ENCODE measurements around the gene MKKS.
"Not testable (repeated sequence)": the region's sequence is repeated elsewhere in the genome, so short reads cannot be mapped to it uniquely, and the experiment has no call there.

Gene MKKS

GRCh38 chr20:10402938-10403608, 30.9 kb downstream of the MKKS start:
- no peak overlapping the region for H3K9ac ChIP-seq (ENCODE audit: low read length in 5 of 5)
- no peaks in the 10 kb centered on the region for H3K27me3 ChIP-seq (ENCODE audit: control insufficient read depth in 5 of 5, insufficient read depth in 4 of 5, low read length in 5 of 5)
- H3K4me3 ChIP-seq (ENCODE audit: low read depth in 1 of 5, low read length in 5 of 5): no peak overlapping the region

GRCh38 chr20:10398834-10399369, 35.1 kb downstream of the MKKS start:
- peaks cover 0 to 7% (median 5%) of the 10 kb centered on the region in 5 donors for H3K4me1 ChIP-seq (ENCODE audit: control insufficient read depth in 5 of 5, insufficient read depth in 5 of 5, low read length in 5 of 5)
- H3K9ac ChIP-seq (ENCODE audit: low read length in 5 of 5): no peak overlapping the region
- no peak overlapping the region for H3K27ac ChIP-seq (ENCODE audit: low read depth, low read length)
- no peak overlapping the region for H3K4me3 ChIP-seq (ENCODE audit: low read depth in 1 of 5, low read length in 5 of 5)
- H3K27me3 ChIP-seq (ENCODE audit: control insufficient read depth in 5 of 5, insufficient read depth in 4 of 5, low read length in 5 of 5): no peaks in the 10 kb centered on the region
- no peaks in the 10 kb centered on the region for H3K9me3 ChIP-seq (ENCODE audit: control insufficient read depth in 5 of 5, low read length in 5 of 5)
- no peaks in the 10 kb centered on the region for H3K36me3 ChIP-seq (ENCODE audit: control insufficient read depth in 5 of 5, insufficient read depth in 5 of 5, low read length in 5 of 5)

More at GRCh38 chr20:10402938-10403608, 30.9 kb downstream of the MKKS start:
- H3K4me1 ChIP-seq (ENCODE audit: control insufficient read depth in 5 of 5, insufficient read depth in 5 of 5, low read length in 5 of 5): peaks cover 0 to 7% (median 5%) of the 10 kb centered on the region in 5 donors
- no peak overlapping the region for H3K27ac ChIP-seq (ENCODE audit: low read depth, low read length)
- H3K9me3 ChIP-seq (ENCODE audit: control insufficient read depth in 5 of 5, low read length in 5 of 5): no peaks in the 10 kb centered on the region
- H3K36me3 ChIP-seq (ENCODE audit: control insufficient read depth in 5 of 5, insufficient read depth in 5 of 5, low read length in 5 of 5): peaks cover 10 to 24% (median 16%) of the 10 kb centered on the region in 5 donors

GRCh38 chr20:10394752-10395151, 39.3 kb downstream of the MKKS start:
- not testable (repeated sequence) for H3K4me1 ChIP-seq (ENCODE audit: control insufficient read depth in 5 of 5, insufficient read depth in 5 of 5, low read length in 5 of 5); H3K27me3 ChIP-seq (ENCODE audit: control insufficient read depth in 5 of 5, insufficient read depth in 4 of 5, low read length in 5 of 5); H3K9ac ChIP-seq (ENCODE audit: low read length in 5 of 5); H3K36me3 ChIP-seq (ENCODE audit: control insufficient read depth in 5 of 5, insufficient read depth in 5 of 5, low read length in 5 of 5); H3K27ac ChIP-seq (ENCODE audit: low read depth, low read length); H3K9me3 ChIP-seq (ENCODE audit: control insufficient read depth in 5 of 5, low read length in 5 of 5); H3K4me3 ChIP-seq (ENCODE audit: low read depth in 1 of 5, low read length in 5 of 5)

GRCh38 chr20:10390709-10391108, 43.3 kb downstream of the MKKS start:
- Histone ChIP-seq H3K9me3 (ENCODE audit: control insufficient read depth in 5 of 5, low read length in 5 of 5) (no peaks in the 10 kb centered on the region), H3K27ac (ENCODE audit: low read depth, low read length) (no peak overlapping the region), H3K27me3 (ENCODE audit: control insufficient read depth in 5 of 5, insufficient read depth in 4 of 5, low read length in 5 of 5) (no peaks in the 10 kb centered on the region), H3K4me3 (ENCODE audit: low read depth in 1 of 5, low read length in 5 of 5) (no peak overlapping the region), H3K36me3 (ENCODE audit: control insufficient read depth in 5 of 5, insufficient read depth in 5 of 5, low read length in 5 of 5) (no peaks in the 10 kb centered on the region), H3K4me1 (ENCODE audit: control insufficient read depth in 5 of 5, insufficient read depth in 5 of 5, low read length in 5 of 5) (no peaks in the 10 kb centered on the region), H3K9ac (ENCODE audit: low read length in 5 of 5) (no peak overlapping the region)

GRCh38 chr20:10388597-10388996, 45.4 kb downstream of the MKKS start:
- H3K36me3 ChIP-seq (ENCODE audit: control insufficient read depth in 5 of 5, insufficient read depth in 5 of 5, low read length in 5 of 5): no peaks in the 10 kb centered on the region
- H3K4me1 ChIP-seq (ENCODE audit: control insufficient read depth in 5 of 5, insufficient read depth in 5 of 5, low read length in 5 of 5): no peaks in the 10 kb centered on the region
- H3K4me3 ChIP-seq (ENCODE audit: low read depth in 1 of 5, low read length in 5 of 5): no peak overlapping the region
- no peak overlapping the region for H3K27ac ChIP-seq (ENCODE audit: low read depth, low read length)
- H3K27me3 ChIP-seq (ENCODE audit: control insufficient read depth in 5 of 5, insufficient read depth in 4 of 5, low read length in 5 of 5): no peaks in the 10 kb centered on the region
- no peak overlapping the region for H3K9ac ChIP-seq (ENCODE audit: low read length in 5 of 5)
- no peaks in the 10 kb centered on the region for H3K9me3 ChIP-seq (ENCODE audit: control insufficient read depth in 5 of 5, low read length in 5 of 5)

GRCh38 chr20:10387686-10388085, 46.3 kb downstream of the MKKS start:
- Histone ChIP-seq H3K36me3 (ENCODE audit: control insufficient read depth in 5 of 5, insufficient read depth in 5 of 5, low read length in 5 of 5) (no peaks in the 10 kb centered on the region), H3K4me3 (ENCODE audit: low read depth in 1 of 5, low read length in 5 of 5) (no peak overlapping the region), H3K9ac (ENCODE audit: low read length in 5 of 5) (no peak overlapping the region), H3K27me3 (ENCODE audit: control insufficient read depth in 5 of 5, insufficient read depth in 4 of 5, low read length in 5 of 5) (no peaks in the 10 kb centered on the region), H3K27ac (ENCODE audit: low read depth, low read length) (no peak overlapping the region), H3K9me3 (ENCODE audit: control insufficient read depth in 5 of 5, low read length in 5 of 5) (no peaks in the 10 kb centered on the region), H3K4me1 (ENCODE audit: control insufficient read depth in 5 of 5, insufficient read depth in 5 of 5, low read length in 5 of 5) (no peaks in the 10 kb centered on the region)

GRCh38 chr20:10385850-10386544, 48.0 kb downstream of the MKKS start:
- H3K27ac ChIP-seq (ENCODE audit: low read depth, low read length): no peak overlapping the region
- no peaks in the 10 kb centered on the region for H3K4me1 ChIP-seq (ENCODE audit: control insufficient read depth in 5 of 5, insufficient read depth in 5 of 5, low read length in 5 of 5)
- H3K27me3 ChIP-seq (ENCODE audit: control insufficient read depth in 5 of 5, insufficient read depth in 4 of 5, low read length in 5 of 5): no peaks in the 10 kb centered on the region
- no peaks in the 10 kb centered on the region for H3K36me3 ChIP-seq (ENCODE audit: control insufficient read depth in 5 of 5, insufficient read depth in 5 of 5, low read length in 5 of 5)
- no peak overlapping the region for H3K9ac ChIP-seq (ENCODE audit: low read length in 5 of 5)
- H3K4me3 ChIP-seq (ENCODE audit: low read depth in 1 of 5, low read length in 5 of 5): no peak overlapping the region
- no peaks in the 10 kb centered on the region for H3K9me3 ChIP-seq (ENCODE audit: control insufficient read depth in 5 of 5, low read length in 5 of 5)

GRCh38 chr20:10381477-10381876, 52.5 kb downstream of the MKKS start:
- Histone ChIP-seq H3K27me3 (ENCODE audit: control insufficient read depth in 5 of 5, insufficient read depth in 4 of 5, low read length in 5 of 5) (no peaks in the 10 kb centered on the region), H3K9me3 (ENCODE audit: control insufficient read depth in 5 of 5, low read length in 5 of 5) (no peaks in the 10 kb centered on the region), H3K27ac (ENCODE audit: low read depth, low read length) (no peak overlapping the region), H3K4me3 (ENCODE audit: low read depth in 1 of 5, low read length in 5 of 5) (no peak overlapping the region), H3K4me1 (ENCODE audit: control insufficient read depth in 5 of 5, insufficient read depth in 5 of 5, low read length in 5 of 5) (no peaks in the 10 kb centered on the region), H3K9ac (ENCODE audit: low read length in 5 of 5) (no peak overlapping the region), H3K36me3 (ENCODE audit: control insufficient read depth in 5 of 5, insufficient read depth in 5 of 5, low read length in 5 of 5) (no peaks in the 10 kb centered on the region)

- H3K9me3 ChIP-seq (ENCODE audit: control insufficient read depth in 5 of 5, low read length in 5 of 5): no peaks in the 10 kb centered on the region
- no peak overlapping the region for H3K27ac ChIP-seq (ENCODE audit: low read depth, low read length)
- no peaks in the 10 kb centered on the region for H3K36me3 ChIP-seq (ENCODE audit: control insufficient read depth in 5 of 5, insufficient read depth in 5 of 5, low read length in 5 of 5)
- no peaks in the 10 kb centered on the region for H3K4me1 ChIP-seq (ENCODE audit: control insufficient read depth in 5 of 5, insufficient read depth in 5 of 5, low read length in 5 of 5)
- H3K9ac ChIP-seq (ENCODE audit: low read length in 5 of 5): no peak overlapping the region
- no peak overlapping the region for H3K4me3 ChIP-seq (ENCODE audit: low read depth in 1 of 5, low read length in 5 of 5)
- H3K27me3 ChIP-seq (ENCODE audit: control insufficient read depth in 5 of 5, insufficient read depth in 4 of 5, low read length in 5 of 5): no peaks in the 10 kb centered on the region
Observed at GRCh38 chr20:10379761-10380160, 54.3 kb downstream of the MKKS start.

- no peaks in the 10 kb centered on the region for H3K4me1 ChIP-seq (ENCODE audit: control insufficient read depth in 5 of 5, insufficient read depth in 5 of 5, low read length in 5 of 5)
- H3K27ac ChIP-seq (ENCODE audit: low read depth, low read length): no peak overlapping the region
- H3K9ac ChIP-seq (ENCODE audit: low read length in 5 of 5): no peak overlapping the region
Observed at GRCh38 chr20:10376270-10377075, 57.5 kb downstream of the MKKS start.

More at GRCh38 chr20:10376270-10377075, 57.5 kb downstream of the MKKS start:
- Histone ChIP-seq H3K4me3 (ENCODE audit: low read depth in 1 of 5, low read length in 5 of 5) (no peak overlapping the region), H3K9me3 (ENCODE audit: control insufficient read depth in 5 of 5, low read length in 5 of 5) (no peaks in the 10 kb centered on the region), H3K36me3 (ENCODE audit: control insufficient read depth in 5 of 5, insufficient read depth in 5 of 5, low read length in 5 of 5) (no peaks in the 10 kb centered on the region), H3K27me3 (ENCODE audit: control insufficient read depth in 5 of 5, insufficient read depth in 4 of 5, low read length in 5 of 5) (no peaks in the 10 kb centered on the region)

Measured in subcutaneous abdominal adipose tissue (tissue), 5 donors.